ENCODE results near the gene USH1C. TPM values are rescaled to one million over a fixed set of nuclear protein-coding genes. Genes with fewer than 3 reads are reported as not detected.

The USH1C gene
- total RNA-seq, 2 donors from 2014 or later: 0.68 TPM; not detected in 1

DNA sequence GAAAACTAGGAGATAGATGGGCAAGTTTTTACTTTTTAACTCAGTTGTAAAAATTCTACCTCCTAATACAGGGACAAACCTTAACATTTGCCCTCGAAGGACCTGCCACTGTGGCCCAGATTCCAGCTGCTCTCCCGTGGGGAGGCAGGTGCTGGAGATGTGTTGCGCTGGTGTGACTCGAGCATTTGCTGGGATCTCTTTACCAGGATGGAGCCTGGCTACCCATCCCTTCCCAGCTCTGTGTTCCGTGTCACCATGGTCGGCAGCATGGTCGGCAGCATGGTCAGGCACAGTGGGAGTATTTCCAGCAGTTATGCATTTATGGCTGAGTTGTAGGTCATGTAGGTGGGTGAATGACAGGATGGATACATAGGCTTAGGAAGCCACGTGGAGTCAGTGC lies 44.0 kb upstream of the USH1C start:
- Histone ChIP-seq H3K27ac (no peak overlapping the region), H3K9me3 (no peaks in the 10 kb centered on the region), H3K36me3 (no peaks in the 10 kb centered on the region), H3K27me3 (replicated peaks; ENCODE audit: insufficient read depth) (no peaks in the 10 kb centered on the region), H3K4me3 (no peak overlapping the region), H3K4me1 (ENCODE audit: control insufficient read depth in 1 of 2, low read depth in 2 of 2) (no peaks in the 10 kb centered on the region)
- no peak for TF ChIP-seq CTCF (IDR thresholded peaks at IDR 0.05)
- ATAC-seq (ENCODE audit: insufficient number of reproducible peaks, low FRiP score, low read depth): no peak
- no peak for DNase-seq (ENCODE audit: low spot score)

DNA sequence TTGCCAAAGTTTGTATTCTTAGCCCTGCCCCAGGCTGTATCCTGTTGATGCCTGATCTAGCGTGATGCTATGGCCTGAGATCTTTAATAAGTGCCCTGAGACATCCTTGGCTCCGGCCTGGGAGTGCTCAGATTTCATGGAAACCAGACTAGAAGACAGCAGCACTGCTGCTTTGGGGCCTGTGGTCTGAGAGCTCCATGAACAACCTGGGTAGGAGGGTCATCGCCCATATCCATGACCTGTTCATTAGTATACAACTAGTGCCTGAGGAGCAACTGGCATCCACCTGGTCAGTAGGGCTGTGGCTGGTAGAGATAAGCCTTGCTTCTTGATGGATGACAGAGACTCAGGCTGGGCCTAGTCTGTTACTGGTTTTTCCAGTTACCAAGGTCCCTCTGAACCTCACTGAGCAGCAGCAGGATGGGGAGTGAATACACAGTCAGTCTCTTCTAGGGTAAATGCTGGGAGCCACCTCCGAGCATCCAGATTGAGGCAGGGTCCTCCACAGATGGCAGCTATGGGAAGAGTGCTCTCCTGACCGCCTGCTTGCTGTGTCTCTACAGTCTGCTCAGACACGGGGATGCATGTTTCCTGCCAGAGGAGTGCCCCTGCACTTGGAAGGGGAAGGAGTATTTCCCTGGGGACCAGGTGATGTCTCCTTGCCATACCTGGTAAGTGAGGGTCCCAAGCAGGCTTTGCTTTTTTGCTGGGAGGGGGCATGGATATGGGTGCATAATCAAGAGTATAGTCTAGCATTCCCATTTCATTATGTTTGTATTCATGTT lies 41.9 kb upstream of the USH1C start:
- H3K27ac ChIP-seq: no peak overlapping the region
- ATAC-seq (ENCODE audit: insufficient number of reproducible peaks, low FRiP score, low read depth): no peak
- no peak for DNase-seq (ENCODE audit: low spot score)
- H3K9me3 ChIP-seq: no peaks in the 10 kb centered on the region
- no peaks in the 10 kb centered on the region for H3K4me1 ChIP-seq (ENCODE audit: control insufficient read depth in 1 of 2, low read depth in 2 of 2)
- H3K27me3 ChIP-seq (replicated peaks; ENCODE audit: insufficient read depth): no peaks in the 10 kb centered on the region
- no peak overlapping the region for H3K4me3 ChIP-seq
- no peaks in the 10 kb centered on the region for H3K36me3 ChIP-seq
- TF ChIP-seq CTCF (IDR thresholded peaks at IDR 0.05): no peak

- Histone ChIP-seq H3K4me1 (ENCODE audit: control insufficient read depth in 1 of 2, low read depth in 2 of 2) (no peaks in the 10 kb centered on the region), H3K27me3 (replicated peaks; ENCODE audit: insufficient read depth) (no peaks in the 10 kb centered on the region), H3K36me3 (no peaks in the 10 kb centered on the region), H3K9me3 (no peaks in the 10 kb centered on the region), H3K27ac (no peak overlapping the region), H3K4me3 (no peak overlapping the region)
- DNase-seq (ENCODE audit: low spot score) (no peak), ATAC-seq (ENCODE audit: insufficient number of reproducible peaks, low FRiP score, low read depth) (no peak)
- no peak for TF ChIP-seq CTCF (IDR thresholded peaks at IDR 0.05)
These were observed 37.5 kb upstream of the USH1C start for GRCh38 chr11:17581732-17582053.

DNA sequence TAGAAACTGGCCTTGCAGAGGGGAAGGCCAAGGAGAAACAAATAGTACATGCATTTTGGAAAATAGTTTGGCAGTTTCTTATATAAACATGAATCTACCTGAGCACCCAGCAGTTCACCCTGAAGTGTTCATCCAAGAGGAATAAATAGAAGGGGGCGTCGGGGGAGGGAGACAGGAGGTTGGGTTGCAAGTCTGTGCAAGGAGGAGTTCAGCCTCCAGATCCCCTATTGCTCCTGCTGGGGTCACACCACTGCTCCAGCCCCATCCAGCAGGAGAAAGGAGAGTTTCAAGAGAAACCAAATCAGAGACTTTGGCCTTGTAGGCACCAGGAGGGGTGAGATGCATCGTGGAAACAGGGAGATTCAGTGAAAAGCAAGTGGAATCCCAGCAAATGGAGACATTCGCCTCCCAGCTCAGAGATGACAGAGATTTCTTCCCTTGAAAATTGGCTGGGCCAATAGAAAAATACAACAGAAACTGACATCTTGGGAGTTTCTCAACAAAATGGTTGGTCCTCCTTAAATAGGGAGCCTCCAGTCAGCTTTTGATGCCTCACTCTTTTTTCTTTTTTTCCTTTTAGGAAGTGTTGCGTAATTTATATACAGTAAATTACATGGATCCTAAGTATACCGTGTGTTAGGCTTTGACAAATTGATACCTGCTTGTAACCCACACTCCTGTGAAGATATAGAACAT lies 37.0 kb upstream of the USH1C start:
- ATAC-seq (ENCODE audit: insufficient number of reproducible peaks, low FRiP score, low read depth) (no peak), DNase-seq (ENCODE audit: low spot score) (no peak)

More for the DNA sequence above, 37.0 kb upstream of the USH1C start:
- Histone ChIP-seq H3K4me1 (ENCODE audit: control insufficient read depth in 1 of 2, low read depth in 2 of 2) (no peaks in the 10 kb centered on the region), H3K9me3 (no peaks in the 10 kb centered on the region), H3K4me3 (no peak overlapping the region), H3K27me3 (replicated peaks; ENCODE audit: insufficient read depth) (no peaks in the 10 kb centered on the region), H3K36me3 (no peaks in the 10 kb centered on the region), H3K27ac (no peak overlapping the region)
- TF ChIP-seq CTCF (IDR thresholded peaks at IDR 0.05): no peak
